Effector memory CD4-positive, alpha-beta T cell (primary cell): ENCODE results near the gene PTPA.
"Not testable (repeated sequence)": the region's sequence is repeated elsewhere in the genome, so short reads cannot be mapped to it uniquely, and the experiment has no call there.

ENCODE experiments used
- DNase-seq, 3 donors: peaks; one replicate each; pipeline ENCODE4 v3.0.0-alpha.2; 2020
- H3K27ac ChIP-seq: 2 replicates; pipeline ENCODE4 v1.7.0; 2013; ENCODE audit warnings: mild to moderate bottlenecking, low read length, moderate library complexity; ENCODE audit not compliant: insufficient read depth, poor library complexity, severe bottlenecking
- H3K27me3 ChIP-seq: replicated peaks from 2 replicates; pipeline ENCODE4 v1.7.0; 2013; ENCODE audit warnings: mild to moderate bottlenecking, low read length; ENCODE audit not compliant: insufficient read depth, control insufficient read depth, poor library complexity, severe bottlenecking
- H3K36me3 ChIP-seq: 2 replicates; pipeline ENCODE4 v1.7.0; 2013; ENCODE audit warnings: mild to moderate bottlenecking, low read length, moderate library complexity; ENCODE audit not compliant: control insufficient read depth, insufficient read depth
- H3K4me1 ChIP-seq: 2 replicates; pipeline ENCODE4 v1.7.0; 2013; ENCODE audit warnings: low read length, mild to moderate bottlenecking; ENCODE audit not compliant: control insufficient read depth, insufficient read depth, poor library complexity, severe bottlenecking
- H3K4me3 ChIP-seq: 2 replicates; pipeline ENCODE4 v1.7.0; 2013; ENCODE audit warnings: low read length, low read depth, mild to moderate bottlenecking; ENCODE audit not compliant: insufficient read depth, poor library complexity, severe bottlenecking
- H3K9me3 ChIP-seq: 2 replicates; pipeline ENCODE4 v1.7.0; 2013; ENCODE audit warnings: mild to moderate bottlenecking, low read length, moderate library complexity; ENCODE audit not compliant: control insufficient read depth

The PTPA gene

DNA sequence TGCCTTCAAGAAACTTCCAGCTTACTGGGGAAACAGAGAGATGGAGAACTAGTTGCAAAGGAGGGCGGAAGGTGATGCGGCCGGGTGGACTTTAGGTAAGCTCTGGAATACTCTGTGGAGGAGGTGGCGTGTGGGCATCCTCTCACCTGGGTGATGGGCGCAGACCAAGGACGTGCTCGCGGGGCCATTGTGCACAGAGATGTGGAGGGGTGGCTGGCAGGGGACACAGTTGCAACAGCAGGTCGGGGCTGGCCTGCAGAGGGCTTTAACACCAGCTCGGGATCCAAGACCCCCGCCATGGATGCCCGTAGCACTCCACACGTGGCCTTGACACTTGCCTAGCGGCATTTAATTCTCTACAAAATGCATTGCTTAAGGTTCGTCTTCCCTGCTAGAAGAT lies 40.3 kb downstream of the PTPA start:
- peaks cover 7% of the 10 kb centered on the region for H3K36me3 ChIP-seq

DNA sequence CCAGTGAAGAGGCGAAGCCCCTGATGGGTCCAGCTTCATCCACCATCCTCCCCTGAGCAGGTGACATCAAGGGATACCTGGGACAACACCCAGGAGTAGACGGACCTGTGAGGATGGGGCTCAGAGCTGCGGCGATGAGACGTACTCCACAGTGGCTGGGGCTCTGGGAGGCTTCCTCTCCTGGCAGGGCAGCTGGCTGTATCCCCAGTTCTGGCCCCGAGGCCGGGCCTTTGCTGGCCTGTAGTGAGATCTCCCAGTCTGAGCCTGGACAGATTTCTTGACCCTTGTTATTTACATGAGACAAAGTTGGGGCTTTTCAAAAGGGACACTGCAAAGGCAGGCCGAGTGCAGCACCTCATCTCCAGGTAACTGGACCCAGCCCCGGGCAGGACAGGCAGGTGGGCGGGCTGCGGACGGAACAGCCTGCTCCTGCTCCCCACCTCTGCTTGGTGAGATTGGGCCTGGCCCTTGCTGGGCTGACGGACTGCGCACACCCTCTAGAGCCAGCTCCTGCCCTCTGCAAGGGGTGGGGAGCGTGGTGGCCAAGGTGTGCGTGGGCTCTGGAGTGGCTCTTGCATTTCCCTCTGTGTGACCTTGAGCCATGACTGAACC lies 43.8 kb downstream of the PTPA start:
- H3K27ac ChIP-seq = no peak overlapping the region
- no peaks in the 10 kb centered on the region for H3K9me3 ChIP-seq
- no peaks in the 10 kb centered on the region for H3K27me3 ChIP-seq
- no peaks in the 10 kb centered on the region for H3K4me1 ChIP-seq
- H3K36me3 ChIP-seq = no peaks in the 10 kb centered on the region
- no peak overlapping the region for H3K4me3 ChIP-seq
- DNase-seq = no peak

More for the DNA sequence above, 40.3 kb downstream of the PTPA start:
- no peak overlapping the region for H3K4me3 ChIP-seq
- H3K27me3 ChIP-seq = no peaks in the 10 kb centered on the region
- DNase-seq = no peak
- H3K9me3 ChIP-seq = no peaks in the 10 kb centered on the region
- H3K4me1 ChIP-seq = no peaks in the 10 kb centered on the region
- peak overlapping the region; percentile 13 for H3K27ac ChIP-seq

DNA sequence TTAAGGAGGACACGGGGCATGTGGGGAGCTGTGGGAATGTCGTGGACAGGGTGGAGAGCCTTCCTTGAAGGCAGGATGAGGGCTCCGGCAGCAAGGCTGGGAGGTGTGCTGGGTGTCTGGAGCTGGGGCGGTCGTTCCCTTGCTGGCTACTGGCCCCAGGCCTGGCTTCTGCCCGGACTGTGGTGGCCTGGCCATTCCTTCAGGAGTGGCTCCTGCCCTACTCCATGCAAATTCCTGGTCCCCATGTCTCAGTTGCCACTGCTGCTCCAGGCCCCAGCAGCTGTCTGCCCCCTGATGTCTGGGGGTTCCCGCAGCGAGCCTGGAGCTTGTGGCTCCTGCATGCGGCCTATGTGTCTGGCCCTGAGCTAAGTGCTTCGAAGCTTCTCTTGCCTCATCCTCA lies 44.9 kb downstream of the PTPA start:
- Histone ChIP-seq H3K4me1 (no peaks in the 10 kb centered on the region), H3K27me3 (no peaks in the 10 kb centered on the region), H3K36me3 (no peaks in the 10 kb centered on the region), H3K9me3 (no peaks in the 10 kb centered on the region), H3K27ac (no peak overlapping the region), H3K4me3 (no peak overlapping the region)
- DNase-seq = no peak

DNA sequence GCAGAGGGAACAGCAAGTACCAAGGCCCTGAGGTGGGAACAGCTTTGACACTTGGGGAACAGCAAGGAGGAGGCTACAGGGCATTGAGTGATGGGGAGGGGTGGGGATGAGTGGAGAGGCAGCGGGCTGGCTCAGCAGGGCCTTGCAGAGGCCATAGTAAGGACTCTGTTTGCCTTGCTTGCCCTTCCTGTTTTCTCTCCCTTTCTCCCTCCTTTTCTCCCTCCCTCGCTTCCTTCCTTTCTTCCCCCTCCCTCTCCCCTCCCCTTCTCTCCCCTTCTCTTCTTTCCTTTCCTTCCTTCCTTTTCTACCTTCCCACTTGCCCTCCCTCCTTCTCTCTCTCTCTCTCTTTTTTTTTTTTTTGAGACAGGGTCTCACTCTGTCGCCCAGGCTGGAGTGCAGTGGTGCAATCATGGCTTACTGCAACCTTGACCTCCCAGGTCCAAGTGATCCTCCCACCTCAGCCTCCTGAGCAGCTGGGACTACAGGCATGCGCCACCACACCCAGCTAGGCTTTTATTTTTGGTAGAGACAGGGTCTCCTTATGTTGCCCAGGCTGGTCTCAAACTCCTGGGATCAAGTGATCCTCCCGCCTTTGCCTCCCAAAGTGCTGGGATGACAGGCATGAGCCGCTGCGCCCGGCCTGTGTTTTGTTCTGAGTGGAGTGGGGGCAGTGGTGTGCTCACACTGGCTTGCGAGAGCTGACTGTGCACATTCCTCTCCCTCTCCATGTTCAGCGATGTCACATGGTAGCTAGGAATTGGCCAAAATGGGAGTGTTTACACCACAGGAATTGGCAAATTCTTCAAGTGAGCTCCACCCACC lies 49.7 kb downstream of the PTPA start:
- no peaks in the 10 kb centered on the region for H3K27me3 ChIP-seq
- H3K9me3 ChIP-seq = no peaks in the 10 kb centered on the region
- no peaks in the 10 kb centered on the region for H3K36me3 ChIP-seq
- no peak overlapping the region for H3K27ac ChIP-seq
- no peak overlapping the region for H3K4me3 ChIP-seq
- H3K4me1 ChIP-seq = no peaks in the 10 kb centered on the region
- no peak for DNase-seq

DNA sequence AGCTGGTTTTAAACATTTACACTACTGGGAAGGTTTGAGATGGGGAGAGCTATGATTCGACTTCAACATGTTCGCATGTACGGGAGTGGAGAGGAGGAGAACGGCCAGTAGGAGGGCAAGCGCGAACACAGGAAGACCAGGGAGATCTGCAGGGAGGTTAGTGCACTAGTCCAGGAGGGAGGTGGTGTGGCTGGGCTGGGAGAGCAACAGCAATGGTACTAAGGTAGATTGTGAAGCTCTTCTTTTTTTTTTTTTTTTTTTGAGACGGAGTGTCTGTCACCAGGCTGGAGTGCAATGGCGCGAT lies 50.3 kb downstream of the PTPA start:
- Histone ChIP-seq H3K27ac (no peak overlapping the region), H3K4me1 (no peaks in the 10 kb centered on the region), H3K9me3 (no peaks in the 10 kb centered on the region), H3K27me3 (no peaks in the 10 kb centered on the region), H3K36me3 (no peaks in the 10 kb centered on the region), H3K4me3 (no peak overlapping the region)
- no peak for DNase-seq

DNA sequence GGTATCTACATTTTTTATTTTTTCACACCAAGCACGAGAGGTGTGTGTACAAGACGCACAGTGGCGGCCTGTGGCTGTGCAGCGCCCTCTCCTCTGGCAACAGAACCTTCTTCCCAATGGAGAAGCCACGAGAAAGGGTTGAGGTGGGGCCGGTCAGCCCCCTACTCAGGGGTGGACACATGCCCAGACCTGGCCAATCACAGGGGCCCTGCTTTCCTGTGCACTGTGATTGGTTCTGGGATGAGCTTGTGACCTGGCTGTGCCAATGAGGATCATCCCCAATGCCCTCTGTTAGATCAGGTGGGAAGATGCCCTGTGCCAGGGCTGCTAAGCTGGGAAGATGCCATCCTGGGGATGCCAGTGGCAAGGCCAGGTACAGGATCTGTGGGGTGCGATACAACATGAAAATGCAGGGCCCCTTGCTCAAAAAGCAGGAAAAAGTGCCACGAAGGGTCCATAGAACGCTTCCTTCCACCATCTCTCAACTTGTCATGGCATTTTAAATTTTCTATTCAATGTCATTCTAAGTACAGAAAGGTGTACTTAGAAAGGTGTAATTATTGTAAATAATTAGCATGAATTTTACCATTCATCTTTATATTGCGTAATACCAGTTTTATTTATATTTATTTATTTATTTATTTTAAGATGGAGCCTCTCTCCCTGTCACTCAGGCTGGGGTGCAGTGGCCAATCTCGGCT lies 51.4 kb downstream of the PTPA start:
- Histone ChIP-seq H3K9me3 (no peaks in the 10 kb centered on the region), H3K27me3 (no peaks in the 10 kb centered on the region), H3K4me3 (no peak overlapping the region), H3K4me1 (peaks cover 9% of the 10 kb centered on the region), H3K36me3 (no peaks in the 10 kb centered on the region), H3K27ac (no peak overlapping the region)
- no peak for DNase-seq

DNA sequence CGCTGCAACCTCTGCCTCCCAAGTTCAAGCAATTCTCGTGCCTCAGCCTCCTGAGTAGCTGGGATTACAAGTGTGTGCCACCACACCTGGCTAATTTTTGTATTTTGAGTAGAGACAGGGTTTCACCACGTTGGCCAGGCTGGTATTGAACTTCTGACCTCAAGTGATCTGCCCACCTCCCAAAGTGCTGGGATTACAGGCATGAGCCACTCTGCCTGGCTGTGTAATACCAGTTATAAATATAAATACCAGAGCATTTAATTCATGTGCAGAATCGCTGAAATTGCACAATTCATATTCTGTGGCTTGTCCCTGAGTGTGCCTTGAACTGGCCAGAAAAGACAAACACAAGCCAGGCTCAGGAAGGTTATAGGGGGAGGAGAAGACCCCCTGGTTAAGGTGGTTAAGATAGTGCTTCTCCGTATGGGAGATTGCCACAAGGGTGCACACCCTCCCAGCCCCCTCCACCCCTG lies 52.0 kb downstream of the PTPA start:
- not testable (repeated sequence) for DNase-seq, H3K27ac ChIP-seq

DNA sequence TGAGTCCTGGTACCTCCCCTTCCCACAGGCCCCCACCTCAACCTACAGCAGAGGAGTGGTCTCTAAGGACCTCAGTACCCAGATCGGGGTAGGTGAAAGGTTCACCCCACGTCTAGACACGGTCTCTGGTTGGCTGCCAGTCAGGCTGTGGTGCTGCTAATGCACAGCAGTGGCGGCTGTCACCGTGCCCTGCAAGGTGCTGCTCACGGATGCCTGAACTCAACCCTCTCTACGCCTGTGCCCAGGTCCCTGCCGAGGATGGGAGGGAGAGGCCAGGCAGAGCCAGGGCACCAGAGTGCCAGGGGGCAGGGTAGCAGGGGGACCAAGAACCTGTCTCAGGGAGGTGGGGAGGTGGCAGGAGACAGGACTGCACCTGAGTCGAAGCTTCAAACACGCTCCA lies 52.5 kb downstream of the PTPA start:
- H3K9me3 ChIP-seq = no peaks in the 10 kb centered on the region
- H3K27me3 ChIP-seq = no peaks in the 10 kb centered on the region
- H3K27ac ChIP-seq = no peak overlapping the region
- H3K4me1 ChIP-seq = peaks cover 9% of the 10 kb centered on the region
- no peak overlapping the region for H3K4me3 ChIP-seq
- DNase-seq = no peak
- H3K36me3 ChIP-seq = no peaks in the 10 kb centered on the region

More for the DNA sequence above, 52.0 kb downstream of the PTPA start:
- H3K36me3 ChIP-seq, H3K4me3 ChIP-seq, H3K4me1 ChIP-seq, H3K9me3 ChIP-seq, H3K27me3 ChIP-seq: not testable (repeated sequence)

DNA sequence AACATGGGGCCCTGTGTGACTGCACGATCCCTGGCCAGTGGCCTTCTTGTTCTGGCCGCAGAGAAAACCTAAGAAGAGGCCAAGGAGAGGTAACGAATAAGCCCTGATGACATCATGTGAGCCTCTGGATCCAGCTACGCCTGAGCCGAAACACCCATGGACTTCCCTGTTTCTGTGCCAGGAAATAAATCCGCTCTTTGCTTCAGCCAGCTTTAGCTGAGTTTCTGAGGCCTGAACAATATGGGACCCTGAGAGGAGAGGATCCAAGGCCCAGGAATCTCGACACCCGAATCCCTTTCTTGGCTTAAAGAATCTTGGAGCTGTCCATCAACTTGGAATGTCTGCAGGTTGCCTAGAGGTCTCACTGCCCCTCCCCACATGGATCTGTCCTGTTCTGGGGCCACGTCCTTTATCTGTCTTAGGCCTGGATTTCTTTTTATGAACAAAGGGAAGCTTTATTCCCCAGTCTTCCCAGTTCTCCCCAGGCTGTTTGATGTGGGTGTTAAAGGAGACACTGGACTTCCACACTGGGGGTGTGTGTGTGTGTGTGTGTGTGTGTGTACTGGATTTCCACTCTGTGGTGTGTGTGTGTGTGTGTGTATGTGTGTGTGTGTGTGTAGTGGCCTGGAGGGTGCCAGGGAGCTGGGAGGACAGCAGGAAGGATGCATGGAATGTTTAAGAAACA lies 53.2 kb downstream of the PTPA start:
- Histone ChIP-seq H3K4me1 (peaks cover 9% of the 10 kb centered on the region), H3K27ac (no peak overlapping the region), H3K4me3 (no peak overlapping the region), H3K27me3 (no peaks in the 10 kb centered on the region), H3K9me3 (no peaks in the 10 kb centered on the region), H3K36me3 (no peaks in the 10 kb centered on the region)
- no peak for DNase-seq
